Activated gamma-delta T cell treated with anti-CD3 and anti-CD28 coated beads, Interleukin-2, amount 50 U/mL, for 16 hours (primary cell): ENCODE results near the gene SOSTDC1.

Source experiments
- DNase-seq: peaks from one replicate; pipeline ENCODE4 v3.0.0-alpha.2; 2020; ENCODE audit warnings: low read depth

Gene SOSTDC1

GRCh38 chr7:16419859-16420258 lies 45.7 kb downstream of the SOSTDC1 start:
- no peak for DNase-seq

- DNase-seq: no peak
These were observed 46.4 kb downstream of the SOSTDC1 start for GRCh38 chr7:16419126-16419525.

- no peak for DNase-seq
These were observed 47.6 kb downstream of the SOSTDC1 start for GRCh38 chr7:16417906-16418305.

- DNase-seq: no peak
These were observed 49.0 kb downstream of the SOSTDC1 start for GRCh38 chr7:16416289-16417282.

GRCh38 chr7:16412274-16413254 lies 53.0 kb downstream of the SOSTDC1 start:
- DNase-seq: no peak
